WTC11 (cell line): Measurements from ENCODE around the gene PEX1.
"Not testable (repeated sequence)": the region's sequence is repeated elsewhere in the genome, so short reads cannot be mapped to it uniquely, and the experiment has no call there.

Experiments used
- CBFB ChIP-seq: sonication (generic); formaldehyde crosslinking; IDR thresholded peaks from 2 replicates; pipeline ENCODE4 v1.8.1; 2022; ENCODE audit warnings: mild to moderate bottlenecking, low read depth, missing genetic modification reagents
- NR3C1 ChIP-seq: sonication (generic); formaldehyde crosslinking; conservative IDR thresholded peaks from 2 replicates; pipeline ENCODE4 v1.8.1; 2023; ENCODE audit warnings: low read depth, mild to moderate bottlenecking, missing genetic modification reagents
- SP1 ChIP-seq: sonication (generic); formaldehyde crosslinking; conservative IDR thresholded peaks from 2 replicates; pipeline ENCODE4 v1.8.1; 2022; ENCODE audit warnings: missing genetic modification reagents
- ZNF263 ChIP-seq: sonication (generic); formaldehyde crosslinking; IDR thresholded peaks from 2 replicates; pipeline ENCODE4 v1.8.1; 2022; ENCODE audit warnings: low read depth, mild to moderate bottlenecking, moderate library complexity, missing genetic modification reagents
- ZNF396 ChIP-seq: fragments of 250-450 bp; sonication (Bioruptor Pico); IDR thresholded peaks from 2 replicates; pipeline ENCODE4 v1.8.0; 2021; ENCODE audit warnings: mild to moderate bottlenecking, moderate library complexity, borderline replicate concordance
- TF ChIP-seq, protein P1 (sequence below): sonication (generic); formaldehyde crosslinking; conservative IDR thresholded peaks from 2 replicates; pipeline ENCODE4 v1.8.1; 2022; ENCODE audit warnings: mild to moderate bottlenecking, missing genetic modification reagents
- TF ChIP-seq, protein P2 (sequence below): fragments of 200-600 bp; IDR thresholded peaks from 2 replicates; pipeline ENCODE4 v1.8.0; 2022; ENCODE audit warnings: antibody characterized with exemption
- TF ChIP-seq, protein P3 (sequence below): sonication (generic); formaldehyde crosslinking; IDR thresholded peaks from 2 replicates; pipeline ENCODE4 v1.8.1; 2022; ENCODE audit warnings: low read depth, mild to moderate bottlenecking, moderate library complexity, missing genetic modification reagents, borderline replicate concordance
- TF ChIP-seq, protein P4 (sequence below): sonication (generic); formaldehyde crosslinking; IDR thresholded peaks from 2 replicates; pipeline ENCODE4 v1.8.0; 2022; ENCODE audit warnings: mild to moderate bottlenecking, missing genetic modification reagents

DNA sequence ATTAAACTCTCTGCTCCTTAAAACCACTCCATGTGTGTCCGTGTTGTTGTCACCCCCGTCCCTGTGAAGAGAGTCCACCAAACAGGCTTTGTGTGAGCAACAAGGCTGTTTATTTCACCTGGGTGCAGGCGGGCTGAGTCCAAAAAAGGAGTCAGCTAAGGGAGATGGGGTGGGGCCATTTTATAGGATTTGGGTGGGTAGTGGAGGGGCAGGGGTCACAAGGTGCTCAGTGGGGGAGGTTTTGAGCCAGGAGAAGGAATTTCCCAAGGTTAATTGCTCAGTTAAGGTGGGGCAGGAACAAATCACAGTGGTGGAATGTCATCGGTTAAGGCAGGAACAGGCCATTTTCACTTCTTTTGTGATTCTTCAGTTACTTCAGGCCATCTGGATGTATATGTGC, 49.2 kb downstream of the PEX1 start:
- TF ChIP-seq, protein P1, sequence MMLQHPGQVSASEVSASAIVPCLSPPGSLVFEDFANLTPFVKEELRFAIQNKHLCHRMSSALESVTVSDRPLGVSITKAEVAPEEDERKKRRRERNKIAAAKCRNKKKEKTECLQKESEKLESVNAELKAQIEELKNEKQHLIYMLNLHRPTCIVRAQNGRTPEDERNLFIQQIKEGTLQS (CRISPR knock-in tag) = not testable (repeated sequence)
- TF ChIP-seq ZNF396; ZNF263 (CRISPR knock-in tag); NR3C1 (CRISPR knock-in tag); SP1 (CRISPR knock-in tag); CBFB (CRISPR knock-in tag): not testable (repeated sequence)
- TF ChIP-seq, protein P2, sequence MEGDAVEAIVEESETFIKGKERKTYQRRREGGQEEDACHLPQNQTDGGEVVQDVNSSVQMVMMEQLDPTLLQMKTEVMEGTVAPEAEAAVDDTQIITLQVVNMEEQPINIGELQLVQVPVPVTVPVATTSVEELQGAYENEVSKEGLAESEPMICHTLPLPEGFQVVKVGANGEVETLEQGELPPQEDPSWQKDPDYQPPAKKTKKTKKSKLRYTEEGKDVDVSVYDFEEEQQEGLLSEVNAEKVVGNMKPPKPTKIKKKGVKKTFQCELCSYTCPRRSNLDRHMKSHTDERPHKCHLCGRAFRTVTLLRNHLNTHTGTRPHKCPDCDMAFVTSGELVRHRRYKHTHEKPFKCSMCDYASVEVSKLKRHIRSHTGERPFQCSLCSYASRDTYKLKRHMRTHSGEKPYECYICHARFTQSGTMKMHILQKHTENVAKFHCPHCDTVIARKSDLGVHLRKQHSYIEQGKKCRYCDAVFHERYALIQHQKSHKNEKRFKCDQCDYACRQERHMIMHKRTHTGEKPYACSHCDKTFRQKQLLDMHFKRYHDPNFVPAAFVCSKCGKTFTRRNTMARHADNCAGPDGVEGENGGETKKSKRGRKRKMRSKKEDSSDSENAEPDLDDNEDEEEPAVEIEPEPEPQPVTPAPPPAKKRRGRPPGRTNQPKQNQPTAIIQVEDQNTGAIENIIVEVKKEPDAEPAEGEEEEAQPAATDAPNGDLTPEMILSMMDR = not testable (repeated sequence)
- TF ChIP-seq, protein P3, sequence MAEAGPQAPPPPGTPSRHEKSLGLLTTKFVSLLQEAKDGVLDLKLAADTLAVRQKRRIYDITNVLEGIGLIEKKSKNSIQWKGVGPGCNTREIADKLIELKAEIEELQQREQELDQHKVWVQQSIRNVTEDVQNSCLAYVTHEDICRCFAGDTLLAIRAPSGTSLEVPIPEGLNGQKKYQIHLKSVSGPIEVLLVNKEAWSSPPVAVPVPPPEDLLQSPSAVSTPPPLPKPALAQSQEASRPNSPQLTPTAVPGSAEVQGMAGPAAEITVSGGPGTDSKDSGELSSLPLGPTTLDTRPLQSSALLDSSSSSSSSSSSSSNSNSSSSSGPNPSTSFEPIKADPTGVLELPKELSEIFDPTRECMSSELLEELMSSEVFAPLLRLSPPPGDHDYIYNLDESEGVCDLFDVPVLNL = not testable (repeated sequence)
- TF ChIP-seq, protein P4, sequence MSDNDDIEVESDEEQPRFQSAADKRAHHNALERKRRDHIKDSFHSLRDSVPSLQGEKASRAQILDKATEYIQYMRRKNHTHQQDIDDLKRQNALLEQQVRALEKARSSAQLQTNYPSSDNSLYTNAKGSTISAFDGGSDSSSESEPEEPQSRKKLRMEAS (CRISPR knock-in tag) = not testable (repeated sequence)
